Measurements from ENCODE around the gene AP5B1.
A peak's percentile ranks its signal among the peaks of the same experiment; 100 is the strongest.

AP5B1 gene

DNA sequence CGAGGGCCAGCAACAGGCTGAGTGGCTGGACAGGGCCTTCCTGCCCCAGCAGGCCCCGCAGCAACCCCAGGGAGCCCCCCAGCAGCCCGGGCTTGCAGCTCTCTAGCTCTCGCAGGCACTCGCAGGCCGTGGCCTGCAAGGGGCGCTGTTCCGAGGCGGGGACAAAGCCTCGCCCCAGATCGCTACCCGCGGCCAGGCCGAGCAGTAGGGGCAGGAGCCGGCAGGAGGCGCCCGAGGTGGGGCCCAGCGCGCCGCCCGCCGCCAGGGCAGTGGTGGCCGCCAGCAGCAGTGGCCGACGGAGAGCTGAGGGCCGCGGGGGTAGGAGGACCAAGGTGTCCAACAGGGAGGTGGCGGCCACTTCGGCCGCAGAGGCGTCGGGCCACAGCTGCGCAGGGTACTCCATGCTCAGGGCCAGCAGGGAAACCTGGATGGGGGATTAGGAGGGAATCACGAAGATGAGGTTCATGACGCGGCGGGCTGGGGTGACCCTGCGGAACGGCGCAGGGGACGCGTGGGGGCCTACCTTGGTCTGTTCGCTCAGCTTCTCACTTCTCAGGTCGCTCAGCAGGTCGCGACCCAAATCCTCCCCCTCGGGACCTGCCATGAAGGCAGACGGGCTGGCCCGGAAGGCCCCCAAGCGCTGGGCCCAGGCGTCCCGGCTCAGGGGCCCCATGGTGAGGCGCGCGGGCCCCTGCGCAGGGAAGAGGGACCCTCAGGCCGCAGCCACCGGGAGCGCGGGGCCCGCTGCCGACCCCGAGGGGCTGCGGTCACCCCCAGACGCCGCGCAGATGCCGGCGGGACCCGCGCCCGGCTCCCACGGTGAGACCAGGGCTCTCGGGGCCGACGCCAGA is 632 bp downstream of the AP5B1 start (continued):
- no peak for TF ChIP-seq WT1 (tag by site-specific recombination; IDR thresholded peaks at IDR 0.05)
- peak; percentile 46 for TF ChIP-seq SETDB1 (IDR thresholded peaks at IDR 0.05; ENCODE audit: insufficient read length, low read length)
- no peak; the same call in 1 of the 2 replicates for TF ChIP-seq ZBTB7A (tag by site-specific recombination; IDR thresholded peaks at IDR 0.05; ENCODE audit: low read depth)
- TF ChIP-seq, protein P1, sequence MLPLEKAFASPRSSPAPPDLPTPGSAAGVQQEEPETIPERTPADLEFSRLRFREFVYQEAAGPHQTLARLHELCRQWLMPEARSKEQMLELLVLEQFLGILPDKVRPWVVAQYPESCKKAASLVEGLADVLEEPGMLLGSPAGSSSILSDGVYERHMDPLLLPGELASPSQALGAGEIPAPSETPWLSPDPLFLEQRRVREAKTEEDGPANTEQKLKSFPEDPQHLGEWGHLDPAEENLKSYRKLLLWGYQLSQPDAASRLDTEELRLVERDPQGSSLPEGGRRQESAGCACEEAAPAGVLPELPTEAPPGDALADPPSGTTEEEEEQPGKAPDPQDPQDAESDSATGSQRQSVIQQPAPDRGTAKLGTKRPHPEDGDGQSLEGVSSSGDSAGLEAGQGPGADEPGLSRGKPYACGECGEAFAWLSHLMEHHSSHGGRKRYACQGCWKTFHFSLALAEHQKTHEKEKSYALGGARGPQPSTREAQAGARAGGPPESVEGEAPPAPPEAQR (tag by site-specific recombination; IDR thresholded peaks at IDR 0.05): no peak
- no peak for TF ChIP-seq ZBTB17 (tag by site-specific recombination; IDR thresholded peaks at IDR 0.05)
- no peak for TF ChIP-seq OSR2 (tag by site-specific recombination; IDR thresholded peaks at IDR 0.05)
- no peak for TF ChIP-seq ZNF239 (tag by site-specific recombination; IDR thresholded peaks at IDR 0.05)
- no peak for TF ChIP-seq ZNF155 (tag by site-specific recombination; IDR thresholded peaks at IDR 0.05)
- no peak for TF ChIP-seq KLF9 (tag by site-specific recombination; IDR thresholded peaks at IDR 0.05; ENCODE audit: low read depth)
- TF ChIP-seq, protein P2, sequence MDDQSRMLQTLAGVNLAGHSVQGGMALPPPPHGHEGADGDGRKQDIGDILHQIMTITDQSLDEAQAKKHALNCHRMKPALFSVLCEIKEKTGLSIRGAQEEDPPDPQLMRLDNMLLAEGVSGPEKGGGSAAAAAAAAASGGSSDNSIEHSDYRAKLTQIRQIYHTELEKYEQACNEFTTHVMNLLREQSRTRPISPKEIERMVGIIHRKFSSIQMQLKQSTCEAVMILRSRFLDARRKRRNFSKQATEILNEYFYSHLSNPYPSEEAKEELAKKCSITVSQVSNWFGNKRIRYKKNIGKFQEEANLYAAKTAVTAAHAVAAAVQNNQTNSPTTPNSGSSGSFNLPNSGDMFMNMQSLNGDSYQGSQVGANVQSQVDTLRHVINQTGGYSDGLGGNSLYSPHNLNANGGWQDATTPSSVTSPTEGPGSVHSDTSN (CRISPR knock-in tag; IDR thresholded peaks at IDR 0.05): 0 out of 2 replicates have a peak, but pooled peaks have one; percentile 24
- TF ChIP-seq, protein P3, sequence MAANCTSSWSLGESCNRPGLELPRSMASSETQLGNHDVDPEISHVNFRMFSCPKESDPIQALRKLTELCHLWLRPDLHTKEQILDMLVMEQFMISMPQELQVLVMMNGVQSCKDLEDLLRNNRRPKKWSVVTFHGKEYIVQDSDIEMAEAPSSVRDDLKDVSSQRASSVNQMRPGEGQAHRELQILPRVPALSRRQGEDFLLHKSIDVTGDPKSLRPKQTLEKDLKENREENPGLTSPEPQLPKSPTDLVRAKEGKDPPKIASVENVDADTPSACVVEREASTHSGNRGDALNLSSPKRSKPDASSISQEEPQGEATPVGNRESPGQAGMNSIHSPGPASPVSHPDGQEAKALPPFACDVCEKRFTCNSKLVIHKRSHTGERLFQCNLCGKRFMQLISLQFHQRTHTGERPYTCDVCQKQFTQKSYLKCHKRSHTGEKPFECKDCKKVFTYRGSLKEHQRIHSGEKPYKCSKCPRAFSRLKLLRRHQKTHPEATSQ (tag by site-specific recombination; IDR thresholded peaks at IDR 0.05): no peak
- TF ChIP-seq, protein P4, sequence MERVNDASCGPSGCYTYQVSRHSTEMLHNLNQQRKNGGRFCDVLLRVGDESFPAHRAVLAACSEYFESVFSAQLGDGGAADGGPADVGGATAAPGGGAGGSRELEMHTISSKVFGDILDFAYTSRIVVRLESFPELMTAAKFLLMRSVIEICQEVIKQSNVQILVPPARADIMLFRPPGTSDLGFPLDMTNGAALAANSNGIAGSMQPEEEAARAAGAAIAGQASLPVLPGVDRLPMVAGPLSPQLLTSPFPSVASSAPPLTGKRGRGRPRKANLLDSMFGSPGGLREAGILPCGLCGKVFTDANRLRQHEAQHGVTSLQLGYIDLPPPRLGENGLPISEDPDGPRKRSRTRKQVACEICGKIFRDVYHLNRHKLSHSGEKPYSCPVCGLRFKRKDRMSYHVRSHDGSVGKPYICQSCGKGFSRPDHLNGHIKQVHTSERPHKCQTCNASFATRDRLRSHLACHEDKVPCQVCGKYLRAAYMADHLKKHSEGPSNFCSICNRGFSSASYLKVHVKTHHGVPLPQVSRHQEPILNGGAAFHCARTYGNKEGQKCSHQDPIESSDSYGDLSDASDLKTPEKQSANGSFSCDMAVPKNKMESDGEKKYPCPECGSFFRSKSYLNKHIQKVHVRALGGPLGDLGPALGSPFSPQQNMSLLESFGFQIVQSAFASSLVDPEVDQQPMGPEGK (tag by site-specific recombination; IDR thresholded peaks at IDR 0.05): no peak
- TF ChIP-seq SCRT2 (tag by site-specific recombination; IDR thresholded peaks at IDR 0.05): peak; percentile 95
- no peak; the same call in 1 of the 2 replicates for TF ChIP-seq ZIC2 (tag by site-specific recombination; IDR thresholded peaks at IDR 0.05)
- TF ChIP-seq ZBTB8A (tag by site-specific recombination; IDR thresholded peaks at IDR 0.05): peak; percentile 68
- TF ChIP-seq, protein P5, sequence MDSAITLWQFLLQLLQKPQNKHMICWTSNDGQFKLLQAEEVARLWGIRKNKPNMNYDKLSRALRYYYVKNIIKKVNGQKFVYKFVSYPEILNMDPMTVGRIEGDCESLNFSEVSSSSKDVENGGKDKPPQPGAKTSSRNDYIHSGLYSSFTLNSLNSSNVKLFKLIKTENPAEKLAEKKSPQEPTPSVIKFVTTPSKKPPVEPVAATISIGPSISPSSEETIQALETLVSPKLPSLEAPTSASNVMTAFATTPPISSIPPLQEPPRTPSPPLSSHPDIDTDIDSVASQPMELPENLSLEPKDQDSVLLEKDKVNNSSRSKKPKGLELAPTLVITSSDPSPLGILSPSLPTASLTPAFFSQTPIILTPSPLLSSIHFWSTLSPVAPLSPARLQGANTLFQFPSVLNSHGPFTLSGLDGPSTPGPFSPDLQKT (IDR thresholded peaks at IDR 0.05; ENCODE audit: borderline replicate concordance, low read depth, low read length): no peak
- TF ChIP-seq, protein P6, sequence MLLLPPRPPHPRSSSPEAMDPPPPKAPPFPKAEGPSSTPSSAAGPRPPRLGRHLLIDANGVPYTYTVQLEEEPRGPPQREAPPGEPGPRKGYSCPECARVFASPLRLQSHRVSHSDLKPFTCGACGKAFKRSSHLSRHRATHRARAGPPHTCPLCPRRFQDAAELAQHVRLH (tag by site-specific recombination; IDR thresholded peaks at IDR 0.05): no peak

DNA sequence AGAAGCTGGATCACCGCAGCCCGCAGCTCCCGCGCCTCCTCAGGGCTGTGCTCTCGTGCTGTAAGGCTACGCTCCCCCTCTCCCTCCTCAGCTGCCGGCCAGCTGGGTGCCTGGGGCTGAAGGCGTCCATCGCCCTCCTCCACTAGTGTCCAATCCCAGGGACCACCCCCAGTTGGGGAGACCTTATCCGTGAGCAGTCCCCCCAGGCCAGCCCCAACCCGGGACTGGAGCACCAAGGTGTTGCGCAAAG is 1.2 kb downstream of the AP5B1 start:
- peaks cover 0 to 44% of the 10 kb centered on the region in 2 experiments; a peak in 1 of 3 replicates for H3K36me3 ChIP-seq (ENCODE audit: control insufficient read depth in 2 of 2, insufficient read depth in 1 of 2, low read length in 2 of 2)
- no peaks in the 10 kb centered on the region for H3K4me1 ChIP-seq (ENCODE audit: control insufficient read depth, insufficient read depth, low read length)
- TF ChIP-seq ZNF10 (tag by site-specific recombination; IDR thresholded peaks at IDR 0.05): no peak
- no peak for TF ChIP-seq ZNF16 (tag by site-specific recombination; IDR thresholded peaks at IDR 0.05; ENCODE audit: low read depth)
- TF ChIP-seq SP3 (tag by site-specific recombination; IDR thresholded peaks at IDR 0.05): no peak
- TF ChIP-seq, protein P7, sequence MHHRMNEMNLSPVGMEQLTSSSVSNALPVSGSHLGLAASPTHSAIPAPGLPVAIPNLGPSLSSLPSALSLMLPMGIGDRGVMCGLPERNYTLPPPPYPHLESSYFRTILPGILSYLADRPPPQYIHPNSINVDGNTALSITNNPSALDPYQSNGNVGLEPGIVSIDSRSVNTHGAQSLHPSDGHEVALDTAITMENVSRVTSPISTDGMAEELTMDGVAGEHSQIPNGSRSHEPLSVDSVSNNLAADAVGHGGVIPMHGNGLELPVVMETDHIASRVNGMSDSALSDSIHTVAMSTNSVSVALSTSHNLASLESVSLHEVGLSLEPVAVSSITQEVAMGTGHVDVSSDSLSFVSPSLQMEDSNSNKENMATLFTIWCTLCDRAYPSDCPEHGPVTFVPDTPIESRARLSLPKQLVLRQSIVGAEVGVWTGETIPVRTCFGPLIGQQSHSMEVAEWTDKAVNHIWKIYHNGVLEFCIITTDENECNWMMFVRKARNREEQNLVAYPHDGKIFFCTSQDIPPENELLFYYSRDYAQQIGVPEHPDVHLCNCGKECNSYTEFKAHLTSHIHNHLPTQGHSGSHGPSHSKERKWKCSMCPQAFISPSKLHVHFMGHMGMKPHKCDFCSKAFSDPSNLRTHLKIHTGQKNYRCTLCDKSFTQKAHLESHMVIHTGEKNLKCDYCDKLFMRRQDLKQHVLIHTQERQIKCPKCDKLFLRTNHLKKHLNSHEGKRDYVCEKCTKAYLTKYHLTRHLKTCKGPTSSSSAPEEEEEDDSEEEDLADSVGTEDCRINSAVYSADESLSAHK (tag by site-specific recombination; IDR thresholded peaks at IDR 0.05): no peak
- H3K4me3 ChIP-seq (ENCODE audit: low read depth, low read length): peak overlapping the region; percentile 76
- ChIA-PET POLR2A (interaction anchor here (0.5 to 2.7 kb wide), 8 partner anchors 9 to 510 kb away, joined by 3 to 23 read pairs (median 4); partner anchors contain the start of genes FIBP, KAT5, RNASEH2C and YIF1A), CTCF (interaction anchor here (0.6 to 4.3 kb wide), 39 partner anchors 9 to 910 kb away, joined by 3 to 45 read pairs (median 5); partner anchors contain the start of genes CCDC85B, FIBP, KAT5 and MUS81)
- no peak overlapping the region for H3K27ac ChIP-seq (ENCODE audit: extremely low read depth, low read depth, low read length)
- H3K9me3 ChIP-seq (ENCODE audit: control insufficient read depth, insufficient read depth, low read depth, low read length): no peaks in the 10 kb centered on the region

Measured in HEK293 (cell line).